ENCODE results near the gene INO80B.

GRCh38 chr2:74493546-74493945 lies 38.7 kb downstream of the INO80B start:
- TF ChIP-seq, protein P1, sequence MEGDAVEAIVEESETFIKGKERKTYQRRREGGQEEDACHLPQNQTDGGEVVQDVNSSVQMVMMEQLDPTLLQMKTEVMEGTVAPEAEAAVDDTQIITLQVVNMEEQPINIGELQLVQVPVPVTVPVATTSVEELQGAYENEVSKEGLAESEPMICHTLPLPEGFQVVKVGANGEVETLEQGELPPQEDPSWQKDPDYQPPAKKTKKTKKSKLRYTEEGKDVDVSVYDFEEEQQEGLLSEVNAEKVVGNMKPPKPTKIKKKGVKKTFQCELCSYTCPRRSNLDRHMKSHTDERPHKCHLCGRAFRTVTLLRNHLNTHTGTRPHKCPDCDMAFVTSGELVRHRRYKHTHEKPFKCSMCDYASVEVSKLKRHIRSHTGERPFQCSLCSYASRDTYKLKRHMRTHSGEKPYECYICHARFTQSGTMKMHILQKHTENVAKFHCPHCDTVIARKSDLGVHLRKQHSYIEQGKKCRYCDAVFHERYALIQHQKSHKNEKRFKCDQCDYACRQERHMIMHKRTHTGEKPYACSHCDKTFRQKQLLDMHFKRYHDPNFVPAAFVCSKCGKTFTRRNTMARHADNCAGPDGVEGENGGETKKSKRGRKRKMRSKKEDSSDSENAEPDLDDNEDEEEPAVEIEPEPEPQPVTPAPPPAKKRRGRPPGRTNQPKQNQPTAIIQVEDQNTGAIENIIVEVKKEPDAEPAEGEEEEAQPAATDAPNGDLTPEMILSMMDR (IDR thresholded peaks at IDR 0.05): no peak
- TF ChIP-seq EP300 (IDR thresholded peaks at IDR 0.05): no peak
